Measurements from ENCODE around the gene CACNA1I. TPM values are rescaled to one million over a fixed set of nuclear protein-coding genes. Genes with fewer than 3 reads are reported as not detected.

The CACNA1I gene
- total RNA-seq, 1 donor from 2014 or later = 0.41 TPM

- Mint-ChIP-seq H3K36me3 (ENCODE audit: insufficient read depth) (no peaks in the 10 kb centered on the region), H3K4me3 (ENCODE audit: low read depth) (no peak overlapping the region), H3K27me3 (peaks cover 12% of the 10 kb centered on the region), H3K27ac (no peak overlapping the region), H3K9me3 (ENCODE audit: low read depth) (no peaks in the 10 kb centered on the region), H3K4me1 (ENCODE audit: low read depth) (no peaks in the 10 kb centered on the region)
- DNase-seq (ENCODE audit: low spot score, unreplicated experiment) = no peak
- no peak for TF ChIP-seq CTCF (IDR thresholded peaks at IDR 0.05; ENCODE audit: unreplicated experiment)
Observed at GRCh38 chr22:39623603-39624500, 53.3 kb downstream of the CACNA1I start.

- H3K4me3 Mint-ChIP-seq (ENCODE audit: low read depth) = no peak overlapping the region
- DNase-seq (ENCODE audit: low spot score, unreplicated experiment) = no peak
- H3K9me3 Mint-ChIP-seq (ENCODE audit: low read depth) = no peaks in the 10 kb centered on the region
- no peaks in the 10 kb centered on the region for H3K36me3 Mint-ChIP-seq (ENCODE audit: insufficient read depth)
- TF ChIP-seq CTCF (IDR thresholded peaks at IDR 0.05; ENCODE audit: unreplicated experiment) = no peak
- no peaks in the 10 kb centered on the region for H3K4me1 Mint-ChIP-seq (ENCODE audit: low read depth)
- H3K27ac Mint-ChIP-seq = no peak overlapping the region
- H3K27me3 Mint-ChIP-seq = peaks cover 12% of the 10 kb centered on the region
Observed at GRCh38 chr22:39624501-39624821, 53.9 kb downstream of the CACNA1I start.

GRCh38 chr22:39625569-39626537 lies 55.3 kb downstream of the CACNA1I start:
- Mint-ChIP-seq H3K4me3 (ENCODE audit: low read depth) (no peak overlapping the region), H3K4me1 (ENCODE audit: low read depth) (no peaks in the 10 kb centered on the region), H3K27ac (no peak overlapping the region), H3K9me3 (ENCODE audit: low read depth) (no peaks in the 10 kb centered on the region), H3K36me3 (ENCODE audit: insufficient read depth) (no peaks in the 10 kb centered on the region), H3K27me3 (peaks cover 14% of the 10 kb centered on the region)
- TF ChIP-seq CTCF (IDR thresholded peaks at IDR 0.05; ENCODE audit: unreplicated experiment) = no peak
- no peak for DNase-seq (ENCODE audit: low spot score, unreplicated experiment)

DNA sequence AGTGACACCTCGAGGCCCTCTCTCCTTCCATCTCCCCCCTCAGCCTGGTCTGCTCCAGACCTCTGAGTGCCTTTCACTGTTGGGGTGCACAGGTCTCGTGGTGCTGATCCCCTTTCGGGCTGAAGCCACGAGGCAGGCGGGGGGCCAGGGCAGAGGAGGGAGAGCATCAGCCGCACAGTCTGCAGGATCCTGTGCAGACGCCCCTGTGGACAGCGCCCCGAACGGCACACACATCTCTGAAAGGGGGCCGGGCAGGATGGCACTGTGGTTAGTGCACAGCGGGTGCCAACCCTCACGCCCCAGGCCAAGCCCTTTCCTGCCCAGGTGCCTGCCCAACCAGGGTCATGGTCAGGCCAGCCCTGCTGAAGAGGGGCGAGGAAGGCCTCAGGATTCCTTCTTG lies 56.7 kb downstream of the CACNA1I start:
- no peaks in the 10 kb centered on the region for H3K36me3 Mint-ChIP-seq (ENCODE audit: insufficient read depth)
- no peak for TF ChIP-seq CTCF (IDR thresholded peaks at IDR 0.05; ENCODE audit: unreplicated experiment)
- no peak overlapping the region for H3K4me3 Mint-ChIP-seq (ENCODE audit: low read depth)
- no peaks in the 10 kb centered on the region for H3K4me1 Mint-ChIP-seq (ENCODE audit: low read depth)
- H3K9me3 Mint-ChIP-seq (ENCODE audit: low read depth) = no peaks in the 10 kb centered on the region
- no peak overlapping the region for H3K27ac Mint-ChIP-seq
- no peak for DNase-seq (ENCODE audit: low spot score, unreplicated experiment)
- peaks cover 18% of the 10 kb centered on the region for H3K27me3 Mint-ChIP-seq

DNA sequence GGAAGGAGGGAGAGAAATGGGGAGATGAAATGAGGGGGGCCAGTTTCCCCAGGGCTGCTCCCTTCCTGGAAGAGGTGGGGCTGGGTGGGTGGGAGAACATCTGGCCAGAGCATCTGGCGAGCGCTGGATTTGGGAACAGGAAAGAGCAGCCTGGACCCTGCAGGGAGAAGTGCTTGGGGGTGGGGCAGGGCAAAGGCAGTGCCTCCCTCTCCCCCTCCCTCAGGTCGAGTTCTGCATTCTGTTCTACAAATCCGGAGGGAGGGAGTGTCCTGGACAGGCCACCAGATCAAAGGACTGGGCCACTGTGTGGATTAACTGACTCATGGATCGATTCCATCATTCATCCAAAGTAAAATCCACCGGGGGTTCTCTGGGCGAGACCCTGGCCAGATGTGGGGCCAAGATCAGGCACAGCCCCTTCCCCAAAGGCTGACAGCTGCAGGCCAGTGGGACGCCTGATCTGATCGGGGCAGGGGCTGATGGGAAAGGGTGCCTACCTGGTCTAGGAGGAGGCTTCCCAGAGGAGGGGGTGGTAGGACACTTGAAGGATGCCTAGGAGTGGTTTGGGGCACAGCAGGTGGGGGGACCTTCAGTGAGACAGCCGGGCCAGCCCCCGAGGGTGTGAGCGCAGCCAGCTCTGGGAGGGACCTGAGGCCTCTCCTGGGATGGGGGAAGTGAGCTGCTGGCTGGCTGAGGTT lies 57.5 kb downstream of the CACNA1I start:
- no peak for DNase-seq (ENCODE audit: low spot score, unreplicated experiment)
- H3K27me3 Mint-ChIP-seq = peaks cover 19% of the 10 kb centered on the region
- H3K27ac Mint-ChIP-seq = no peak overlapping the region
- H3K36me3 Mint-ChIP-seq (ENCODE audit: insufficient read depth) = no peaks in the 10 kb centered on the region
- no peaks in the 10 kb centered on the region for H3K4me1 Mint-ChIP-seq (ENCODE audit: low read depth)
- no peak overlapping the region for H3K4me3 Mint-ChIP-seq (ENCODE audit: low read depth)
- no peaks in the 10 kb centered on the region for H3K9me3 Mint-ChIP-seq (ENCODE audit: low read depth)
- TF ChIP-seq CTCF (IDR thresholded peaks at IDR 0.05; ENCODE audit: unreplicated experiment) = no peak

Data from progenitor cell of endocrine pancreas (in vitro differentiated cells).